Retina (tissue), 1 donor: ENCODE results near the gene PTGR1.
A peak's percentile ranks its signal among the peaks of the same experiment; 100 is the strongest.

Experiments
- DNase-seq: peaks from one replicate; pipeline ENCODE4 v3.0.0-alpha.2; 2016

The PTGR1 gene

DNA sequence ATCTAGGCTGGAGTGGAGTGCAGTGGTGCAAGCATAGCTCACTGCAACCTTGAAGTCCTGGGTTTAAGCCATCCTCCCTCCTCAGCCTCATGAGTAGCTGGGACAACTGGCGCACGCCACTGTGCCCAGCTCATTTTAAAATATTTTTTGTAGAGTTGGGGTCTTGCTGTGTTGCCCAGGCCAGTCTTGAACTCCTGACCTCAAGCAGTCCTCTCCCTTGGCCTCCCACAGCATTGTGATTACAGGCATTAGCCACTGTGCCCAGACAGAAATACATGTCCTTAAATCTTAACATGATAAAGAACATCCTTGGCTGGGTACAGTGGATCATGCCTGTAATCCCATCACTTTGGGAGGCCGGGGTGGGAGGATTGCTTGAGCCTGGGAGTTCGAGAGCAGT, 67.7 kb downstream of the PTGR1 start:
- no peak for DNase-seq

DNA sequence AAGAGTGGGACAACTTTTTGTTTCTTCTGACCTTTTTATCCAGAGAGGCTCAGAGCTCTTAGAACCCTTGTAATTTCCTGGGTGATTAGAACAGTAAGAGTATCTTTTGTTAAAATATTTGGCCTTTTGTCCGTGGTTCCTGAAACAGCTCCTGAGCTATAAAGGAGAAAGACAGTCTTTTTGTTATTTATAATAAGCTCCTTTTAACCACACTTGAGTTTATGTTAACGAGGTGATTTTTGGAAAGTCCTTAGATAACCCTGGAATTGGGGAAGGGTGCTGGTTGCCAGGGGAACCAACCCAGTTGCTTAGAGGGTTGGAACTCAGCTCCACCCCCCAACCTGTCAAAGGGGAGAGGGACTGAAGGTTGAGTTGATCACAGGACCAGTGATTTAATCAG, 69.7 kb downstream of the PTGR1 start:
- no peak for DNase-seq

DNA sequence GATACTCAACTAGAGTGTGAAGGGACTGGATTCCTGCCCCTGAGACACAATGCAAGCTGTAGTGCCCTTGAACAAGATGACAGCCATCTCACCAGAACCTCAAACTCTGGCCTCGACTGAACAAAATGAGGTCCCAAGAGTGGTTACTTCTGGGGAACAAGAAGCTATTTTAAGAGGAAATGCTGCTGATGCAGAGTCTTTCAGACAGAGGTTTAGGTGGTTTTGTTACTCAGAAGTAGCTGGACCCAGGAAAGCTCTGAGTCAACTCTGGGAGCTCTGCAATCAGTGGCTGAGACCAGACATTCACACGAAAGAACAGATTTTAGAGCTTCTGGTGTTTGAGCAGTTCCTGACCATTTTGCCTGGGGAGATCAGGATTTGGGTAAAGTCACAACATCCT, 72.1 kb downstream of the PTGR1 start:
- DNase-seq, result no peak

DNA sequence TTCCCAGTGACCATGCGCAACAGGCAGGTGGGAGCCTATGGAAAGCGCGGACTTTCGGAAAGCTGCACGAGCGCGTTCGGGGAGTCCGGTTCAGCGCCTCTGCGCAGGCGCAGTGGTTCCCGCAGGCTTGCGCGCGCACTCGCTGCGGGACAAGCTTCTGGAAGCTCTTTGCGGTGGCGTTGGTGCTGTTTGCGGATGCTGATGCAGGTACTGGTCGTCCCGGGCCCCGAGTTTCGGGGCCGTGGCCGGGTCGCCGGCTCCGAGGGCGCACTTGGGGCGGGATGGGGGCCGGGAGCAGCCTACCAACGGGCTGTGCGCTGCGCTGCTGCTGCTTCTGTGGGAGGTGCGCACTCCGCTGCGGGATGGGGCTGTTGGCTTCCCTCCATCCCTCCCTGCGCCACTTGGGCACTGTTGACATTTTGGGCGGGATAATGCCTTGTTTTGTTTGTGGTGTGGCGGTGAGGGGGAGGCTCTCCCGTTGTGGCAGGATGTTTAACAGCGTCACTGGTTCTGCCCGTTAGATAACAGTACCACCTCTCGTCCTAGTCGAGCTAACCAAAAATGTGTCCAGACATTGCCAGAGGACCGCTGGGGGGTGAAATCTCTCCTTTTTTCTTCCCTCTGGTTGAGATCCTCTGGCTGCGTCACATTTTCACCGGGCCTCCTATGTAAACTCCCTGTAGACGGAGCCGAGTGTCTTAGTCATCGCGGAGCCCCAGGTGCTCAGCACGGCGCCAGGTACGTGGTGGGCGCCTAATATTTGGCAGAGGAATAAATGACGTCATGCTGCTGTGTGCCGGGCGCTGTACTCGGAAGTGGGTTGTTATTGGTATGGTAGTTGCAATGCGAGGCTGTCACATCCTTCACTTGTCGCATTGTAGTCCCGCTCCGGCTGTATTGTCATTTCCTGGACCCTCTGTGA, 74.1 kb downstream of the PTGR1 start, which contains the start of gene ZNF483:
Gene ZNF483 (plus strand): TSS at position 124 of the 922 bp plus-strand sequence. CDS start 2,217 bp downstream, outside the sequence.
- DNase-seq, result peak; percentile 94

DNA sequence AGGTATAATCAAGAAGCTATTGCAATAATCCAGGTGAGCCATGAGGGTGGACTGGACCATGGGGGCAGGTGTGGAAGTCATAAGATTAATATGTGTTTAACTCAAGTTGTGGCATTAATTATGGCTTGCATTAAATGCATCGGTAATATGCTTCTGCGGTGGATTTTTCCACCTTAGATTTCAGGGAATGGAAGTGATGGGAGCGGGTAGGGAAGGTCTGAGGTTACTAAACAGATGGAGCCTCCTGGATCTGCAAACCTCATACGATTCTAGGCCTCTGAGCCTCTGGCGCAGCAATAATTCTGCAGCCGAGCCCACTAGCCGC, 74.8 kb downstream of the PTGR1 start:
- no peak for DNase-seq

DNA sequence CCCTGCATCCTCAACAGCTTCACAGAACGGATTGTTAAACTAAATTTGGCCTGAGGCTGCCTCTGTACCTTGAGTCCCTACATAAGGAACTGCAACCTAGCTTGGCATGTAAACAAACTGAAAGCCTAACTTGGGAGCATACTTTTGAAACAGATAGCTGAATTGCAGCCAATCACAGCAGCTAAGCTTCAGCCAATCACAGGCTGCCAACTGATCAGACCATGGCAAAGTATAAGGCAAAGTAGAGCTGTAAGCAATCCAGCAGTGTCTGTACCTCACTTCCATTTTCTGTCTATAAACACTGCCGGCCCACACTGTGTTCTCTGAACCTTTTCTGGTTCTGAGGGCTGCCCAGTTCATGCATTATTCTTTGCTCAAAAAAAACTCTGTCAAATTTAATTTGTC, 83.4 kb downstream of the PTGR1 start:
- DNase-seq, result no peak

DNA sequence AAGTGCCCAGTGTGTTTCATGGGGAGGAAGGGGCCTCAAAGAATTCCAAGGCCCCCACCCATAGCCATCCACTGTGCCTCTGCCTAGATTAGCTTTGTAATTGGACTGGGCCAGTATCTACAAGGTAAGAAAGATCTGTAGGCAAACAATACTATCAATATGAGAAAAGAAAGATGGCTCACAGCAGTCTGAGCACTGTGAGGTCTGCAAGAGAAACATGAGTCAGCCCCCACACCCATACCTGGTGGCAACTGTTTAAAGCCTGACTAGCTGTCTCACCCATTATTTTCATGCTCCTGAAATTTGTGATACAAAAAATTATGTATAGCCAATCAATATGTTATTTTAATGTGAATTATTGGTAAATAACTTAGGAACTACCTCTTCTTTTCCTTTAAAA, 84.5 kb downstream of the PTGR1 start:
- DNase-seq, result no peak
